GM19438 (cell line): ENCODE data around the gene ALCAM.

ENCODE experiments used
- ATAC-seq: cut with Tn5 transposase; IDR thresholded peaks from one replicate; pipeline ENCODE4 v1.9.1; 2021; ENCODE audit warnings: low read depth; ENCODE audit not compliant: unreplicated experiment

Gene ALCAM

DNA sequence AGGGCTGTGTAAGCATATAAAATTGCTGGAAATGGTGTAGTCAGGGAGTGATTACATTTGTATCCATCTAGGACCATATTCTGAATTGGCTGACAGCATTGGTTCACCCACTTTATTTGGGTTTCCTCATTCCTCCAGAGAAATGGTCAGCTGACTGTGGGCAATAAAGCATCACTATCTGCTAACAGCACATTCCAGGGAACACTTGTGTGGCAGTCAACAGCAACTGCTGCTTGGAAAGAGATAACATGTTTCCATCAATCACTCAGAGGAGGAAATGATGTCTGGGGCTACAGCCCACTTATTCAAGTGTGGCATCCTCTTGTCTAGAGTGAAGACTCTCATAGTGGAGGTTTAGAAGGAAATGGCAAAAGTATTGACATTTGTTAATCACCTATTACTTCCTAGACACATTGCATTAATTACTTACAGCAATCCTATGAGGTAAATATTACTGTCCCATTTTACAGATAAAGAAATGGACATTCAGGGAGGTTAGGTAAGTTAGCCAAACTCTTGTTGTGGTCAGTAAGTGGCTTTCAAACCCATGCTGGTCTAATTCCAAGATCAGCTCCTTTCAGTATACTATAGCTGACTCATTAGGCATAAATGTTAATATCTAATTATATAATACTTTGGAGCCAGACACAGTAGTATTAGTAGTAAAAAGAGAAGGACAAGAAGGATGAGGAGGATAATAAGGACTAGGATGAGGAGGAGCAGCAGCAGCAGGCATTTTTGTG, 247.8 kb downstream of the ALCAM start:
- ATAC-seq = no peak

DNA sequence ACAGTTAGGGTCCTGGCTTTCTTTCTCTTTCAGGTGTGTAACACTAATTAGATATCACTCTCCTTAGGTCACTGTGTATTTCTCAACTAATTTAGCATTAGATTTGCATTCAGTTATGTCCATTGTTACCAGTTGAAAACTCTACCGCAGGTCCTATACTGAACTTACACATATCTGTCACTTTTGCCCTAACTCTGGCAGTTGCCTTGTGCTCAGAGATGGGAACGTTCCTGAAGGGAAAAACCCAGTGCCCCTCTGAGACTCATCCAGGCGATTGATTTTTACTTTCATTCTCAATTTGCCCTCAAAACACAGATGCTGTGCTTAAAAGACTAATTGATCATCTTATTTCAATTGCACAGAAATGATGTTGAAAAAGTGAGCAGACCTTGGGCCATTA, 249.1 kb downstream of the ALCAM start:
- no peak for ATAC-seq

DNA sequence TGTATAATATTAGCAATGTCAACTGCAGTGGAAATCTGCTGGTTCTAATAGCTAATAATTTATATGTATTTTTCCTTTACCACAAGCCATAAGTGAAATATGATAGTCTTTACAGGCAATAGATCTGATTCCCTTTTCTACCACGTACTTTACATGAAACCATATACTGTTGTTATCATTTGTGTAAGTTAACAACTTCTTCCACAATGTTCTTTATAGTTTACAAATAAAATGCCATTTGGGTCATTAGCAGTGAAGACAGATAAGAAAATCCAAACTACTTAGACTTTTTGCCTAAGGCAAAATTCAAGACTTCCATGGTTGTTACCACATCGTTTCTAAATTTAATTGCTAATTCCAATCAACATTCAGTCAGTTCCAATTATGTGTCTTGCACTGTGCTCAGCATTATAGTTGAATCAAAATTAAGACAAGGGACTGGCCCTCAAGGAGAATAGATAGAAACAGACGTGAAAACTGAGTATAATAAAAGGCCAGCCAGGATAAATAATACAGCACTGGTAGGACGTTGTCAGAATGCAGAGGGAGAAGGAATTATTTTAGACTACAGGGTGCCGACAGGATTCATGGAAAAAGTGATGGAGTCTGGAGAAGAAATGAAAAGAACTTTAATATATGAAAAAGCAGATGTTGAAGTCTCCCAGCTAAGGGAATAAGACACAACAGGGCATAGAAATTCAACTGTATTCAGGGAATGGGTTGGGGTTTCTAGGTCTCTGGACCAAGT, 249.8 kb downstream of the ALCAM start:
- ATAC-seq = no peak

DNA sequence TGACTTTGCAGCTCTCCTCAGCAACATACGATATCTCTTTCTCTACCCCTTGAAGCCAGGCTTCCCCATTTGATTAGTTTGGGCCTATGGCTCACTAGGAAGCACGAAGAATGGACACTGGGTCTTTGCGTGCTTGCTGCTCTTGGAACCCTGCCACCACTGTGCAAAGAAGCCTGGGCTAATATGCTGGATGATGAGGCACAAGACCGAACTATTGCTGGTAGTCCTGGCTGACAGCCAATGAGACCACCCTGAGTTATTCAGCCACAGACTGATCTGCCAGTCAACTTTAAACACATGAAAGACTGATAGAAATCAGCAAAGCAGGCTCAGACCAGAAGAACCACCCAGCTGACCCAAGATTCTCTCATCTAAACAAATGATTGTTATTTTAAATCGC, 251.8 kb downstream of the ALCAM start:
- no peak for ATAC-seq

DNA sequence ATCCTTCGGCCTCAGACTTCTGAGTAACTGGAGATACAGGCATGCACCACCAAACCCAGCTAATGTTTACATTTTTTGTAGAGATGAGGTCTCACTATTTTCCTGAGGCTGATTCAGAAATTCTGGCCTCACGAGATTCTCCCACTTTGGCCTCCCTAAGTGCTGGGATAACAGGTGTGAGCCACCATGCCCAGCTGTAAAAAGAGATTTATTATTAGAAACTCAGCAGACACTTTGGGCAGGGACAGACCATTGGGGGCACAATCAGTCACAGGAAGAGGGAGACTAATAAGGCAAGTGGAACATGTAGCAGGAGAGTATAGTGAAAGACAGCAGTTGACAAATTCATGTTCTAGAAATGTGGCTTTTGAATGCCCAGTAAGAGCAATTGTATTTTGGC, 252.9 kb downstream of the ALCAM start:
- ATAC-seq = no peak

DNA sequence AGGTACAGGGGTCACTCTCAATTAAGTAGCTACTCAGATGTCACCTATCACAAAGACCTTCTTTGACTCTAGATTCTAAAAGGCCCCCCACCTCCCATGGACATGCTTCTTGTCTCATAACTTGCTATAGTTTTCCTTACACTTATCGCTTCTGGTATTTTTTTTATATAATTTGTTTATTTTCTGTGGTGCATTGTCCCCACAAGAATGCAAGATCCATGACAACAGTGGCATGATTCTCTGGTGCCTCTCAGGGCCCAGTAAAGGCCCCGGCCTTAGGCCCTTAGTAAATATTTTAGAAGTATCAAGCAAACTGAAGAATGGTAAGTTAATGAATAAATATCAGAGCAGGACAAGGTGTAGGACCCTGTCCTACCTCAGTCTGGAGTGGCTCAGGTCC, 253.5 kb downstream of the ALCAM start:
- no peak for ATAC-seq

DNA sequence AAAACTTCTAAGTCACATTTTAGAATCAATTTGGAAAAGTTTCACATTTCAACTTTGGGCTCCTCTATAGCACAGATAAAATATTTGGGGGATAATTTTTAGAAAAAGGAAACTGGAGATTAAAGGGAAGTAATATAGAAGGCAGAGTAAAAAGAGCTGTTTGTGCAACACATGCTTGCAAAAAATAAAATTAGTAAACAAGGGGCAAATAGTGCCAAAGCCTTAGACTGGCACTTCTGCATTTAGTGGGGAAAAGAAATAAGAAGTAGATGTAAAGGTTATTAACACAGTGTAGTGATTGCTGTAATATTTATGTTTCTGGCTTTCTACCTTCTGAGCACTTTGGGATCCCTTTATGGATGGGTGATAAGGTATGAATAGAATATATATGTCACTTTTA, 255.5 kb downstream of the ALCAM start:
- ATAC-seq = no peak
